Progenitor cell of endocrine pancreas (in vitro differentiated cells): Measurements from ENCODE around the gene GLUL. TPM values are rescaled to one million over a fixed set of nuclear protein-coding genes. Genes with fewer than 3 reads are reported as not detected.

Experiments
- DNase-seq: peaks from one replicate; pipeline ENCODE4 v3.0.0; 2021; ENCODE audit warnings: low spot score; ENCODE audit not compliant: unreplicated experiment
- H3K27ac Mint-ChIP-seq: 2 replicates; pipeline ENCODE4 v1.8.0; 2021; ENCODE audit warnings: mild to moderate bottlenecking, moderate library complexity, mixed read lengths
- H3K27me3 Mint-ChIP-seq: 2 replicates; pipeline ENCODE4 v1.8.0; 2021; ENCODE audit warnings: mixed read lengths
- H3K36me3 Mint-ChIP-seq: 2 replicates; pipeline ENCODE4 v1.8.0; 2022; ENCODE audit warnings: mixed read lengths; ENCODE audit not compliant: insufficient read depth
- H3K4me1 Mint-ChIP-seq: 2 replicates; pipeline ENCODE4 v1.8.0; 2021; ENCODE audit warnings: low read depth, mixed read lengths
- H3K4me3 Mint-ChIP-seq: 2 replicates; pipeline ENCODE4 v1.8.0; 2021; ENCODE audit warnings: low read depth, mild to moderate bottlenecking, moderate library complexity, mixed read lengths
- H3K9me3 Mint-ChIP-seq: 2 replicates; pipeline ENCODE4 v1.8.0; 2021; ENCODE audit warnings: low read depth, mixed read lengths
- CTCF ChIP-seq: fragments of 200-600 bp; sonication (generic); IDR thresholded peaks from one replicate; pipeline ENCODE4 v1.5.0; 2021; ENCODE audit warnings: antibody characterized with exemption, mild to moderate bottlenecking; ENCODE audit not compliant: unreplicated experiment
- total RNA-seq: library from RNA; stranded (reverse); gene quantifications from 2 replicates; pipeline ENCODE4 v1.2.1, GENCODE V29; 2021

GLUL gene
- total RNA-seq, 1 donor from 2014 or later: 734 TPM

- DNase-seq: no peak
- H3K27me3 Mint-ChIP-seq: peaks cover 3% of the 10 kb centered on the region
- H3K9me3 Mint-ChIP-seq: no peaks in the 10 kb centered on the region
- H3K4me3 Mint-ChIP-seq: no peak overlapping the region
- H3K36me3 Mint-ChIP-seq: no peaks in the 10 kb centered on the region
- no peak for TF ChIP-seq CTCF
- peaks cover 8% of the 10 kb centered on the region for H3K4me1 Mint-ChIP-seq
- H3K27ac Mint-ChIP-seq: no peak overlapping the region
Observed at GRCh38 chr1:182332261-182333060, 59.1 kb downstream of the GLUL start.

Other genes with a start within 250 kb of the GLUL start
- not detected in 2 replicates for gene TEDDM1, start 8.9 kb upstream of the GLUL start, total RNA-seq
- not detected in 2 replicates for gene RGSL1, start 58.4 kb upstream of the GLUL start, total RNA-seq
- 4.2 and 4.4 TPM in 2 replicates for gene RNASEL, start 197.5 kb upstream of the GLUL start, total RNA-seq
- gene RGS16, start 212.6 kb upstream of the GLUL start, total RNA-seq: 0.98 and 1.5 TPM in 2 replicates